GM19395 (cell line): ENCODE measurements around the gene POP5.
"Not testable (repeated sequence)": the region's sequence is repeated elsewhere in the genome, so short reads cannot be mapped to it uniquely, and the experiment has no call there.

Experiments used
- ATAC-seq: cut with Tn5 transposase; IDR thresholded peaks from one replicate; pipeline ENCODE4 v1.9.1; 2021; ENCODE audit warnings: mild to moderate bottlenecking, moderate library complexity; ENCODE audit not compliant: unreplicated experiment

POP5 gene

GRCh38 chr12:120538281-120539156 lies 42.7 kb downstream of the POP5 start:
- ATAC-seq: no peak

- ATAC-seq: no peak
Measured at GRCh38 chr12:120537856-120538220, 43.4 kb downstream of the POP5 start.

- ATAC-seq: no peak
Measured at GRCh38 chr12:120536064-120536791, 45.0 kb downstream of the POP5 start.

GRCh38 chr12:120534703-120535655 lies 46.2 kb downstream of the POP5 start:
- ATAC-seq: peak; percentile 45

- ATAC-seq: peak; percentile 62
Measured at GRCh38 chr12:120534203-120534702, 46.9 kb downstream of the POP5 start, which contains the start of gene RNF10. TSS of gene RNF10 (plus strand) at chr12:120534356. CDS start at chr12:120534812, 456 bp downstream.

GRCh38 chr12:120532701-120533238 lies 48.4 kb downstream of the POP5 start:
- ATAC-seq: no peak

GRCh38 chr12:120530418-120530761 lies 50.8 kb downstream of the POP5 start:
- ATAC-seq: not testable (repeated sequence)

GRCh38 chr12:120529641-120530417 lies 51.4 kb downstream of the POP5 start:
- no peak for ATAC-seq

- peak; percentile 85 for ATAC-seq
Measured at GRCh38 chr12:120528861-120529525, 52.2 kb downstream of the POP5 start, which contains the start of gene COQ5. TSS of gene COQ5 (minus strand) at chr12:120529158. CDS start at chr12:120529141, 17 bp downstream.
